Fibroblast of mammary gland (primary cell): ENCODE data around the gene SLC24A3.

ENCODE experiments used
- DNase-seq: peaks from one replicate; pipeline ENCODE4 v3.0.0-alpha.2; 2010; ENCODE audit warnings: low read depth
- H3K4me3 ChIP-seq: 2 replicates; pipeline ENCODE4 v1.5.1; 2011; ENCODE audit warnings: low read depth, mild to moderate bottlenecking, low read length, moderate library complexity; ENCODE audit not compliant: control insufficient read depth
- TF ChIP-seq, protein P1 (sequence below): conservative IDR thresholded peaks from 2 replicates; pipeline ENCODE4 v1.5.1; 2011; ENCODE audit warnings: low read depth, low read length, inconsistent platforms; ENCODE audit not compliant: control insufficient read depth, insufficient read depth

SLC24A3 gene

DNA sequence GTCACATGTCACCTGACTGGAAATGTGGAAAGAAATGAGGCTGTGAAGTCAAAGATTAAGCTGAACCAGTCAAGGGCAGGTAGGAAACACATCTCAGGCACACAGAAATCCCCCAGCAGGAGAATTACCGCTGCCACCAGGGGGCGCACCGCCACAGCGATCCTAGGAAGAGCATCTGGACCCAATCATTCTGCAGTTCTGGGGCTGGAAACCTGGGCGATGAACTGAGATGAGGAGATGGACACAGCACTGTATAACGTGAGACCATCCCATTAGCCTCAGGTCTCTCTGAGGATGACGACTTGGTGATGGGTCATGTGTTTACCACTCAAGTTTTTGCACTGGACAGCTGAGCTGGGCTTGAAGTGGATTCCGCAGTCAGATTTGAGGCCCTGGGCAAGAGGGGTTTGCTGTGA lies 6.5 kb upstream of the SLC24A3 start:
- peak; percentile 44 for DNase-seq
- H3K4me3 ChIP-seq = no peak overlapping the region
- TF ChIP-seq, protein P1, sequence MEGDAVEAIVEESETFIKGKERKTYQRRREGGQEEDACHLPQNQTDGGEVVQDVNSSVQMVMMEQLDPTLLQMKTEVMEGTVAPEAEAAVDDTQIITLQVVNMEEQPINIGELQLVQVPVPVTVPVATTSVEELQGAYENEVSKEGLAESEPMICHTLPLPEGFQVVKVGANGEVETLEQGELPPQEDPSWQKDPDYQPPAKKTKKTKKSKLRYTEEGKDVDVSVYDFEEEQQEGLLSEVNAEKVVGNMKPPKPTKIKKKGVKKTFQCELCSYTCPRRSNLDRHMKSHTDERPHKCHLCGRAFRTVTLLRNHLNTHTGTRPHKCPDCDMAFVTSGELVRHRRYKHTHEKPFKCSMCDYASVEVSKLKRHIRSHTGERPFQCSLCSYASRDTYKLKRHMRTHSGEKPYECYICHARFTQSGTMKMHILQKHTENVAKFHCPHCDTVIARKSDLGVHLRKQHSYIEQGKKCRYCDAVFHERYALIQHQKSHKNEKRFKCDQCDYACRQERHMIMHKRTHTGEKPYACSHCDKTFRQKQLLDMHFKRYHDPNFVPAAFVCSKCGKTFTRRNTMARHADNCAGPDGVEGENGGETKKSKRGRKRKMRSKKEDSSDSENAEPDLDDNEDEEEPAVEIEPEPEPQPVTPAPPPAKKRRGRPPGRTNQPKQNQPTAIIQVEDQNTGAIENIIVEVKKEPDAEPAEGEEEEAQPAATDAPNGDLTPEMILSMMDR = peak; percentile 85

- no peak overlapping the region for H3K4me3 ChIP-seq
- TF ChIP-seq, protein P1 = no peak
- DNase-seq = no peak
Measured at GRCh38 chr20:19207541-19207940, 4.9 kb upstream of the SLC24A3 start.

- TF ChIP-seq, protein P1 = no peak
- no peak overlapping the region for H3K4me3 ChIP-seq
- peak; percentile 52 for DNase-seq
Measured at GRCh38 chr20:19210391-19211155, 1.9 kb upstream of the SLC24A3 start.

- TF ChIP-seq, protein P1 = no peak
- no peak for DNase-seq
- no peak overlapping the region for H3K4me3 ChIP-seq
Measured at GRCh38 chr20:19211252-19211651, 1.2 kb upstream of the SLC24A3 start.

DNA sequence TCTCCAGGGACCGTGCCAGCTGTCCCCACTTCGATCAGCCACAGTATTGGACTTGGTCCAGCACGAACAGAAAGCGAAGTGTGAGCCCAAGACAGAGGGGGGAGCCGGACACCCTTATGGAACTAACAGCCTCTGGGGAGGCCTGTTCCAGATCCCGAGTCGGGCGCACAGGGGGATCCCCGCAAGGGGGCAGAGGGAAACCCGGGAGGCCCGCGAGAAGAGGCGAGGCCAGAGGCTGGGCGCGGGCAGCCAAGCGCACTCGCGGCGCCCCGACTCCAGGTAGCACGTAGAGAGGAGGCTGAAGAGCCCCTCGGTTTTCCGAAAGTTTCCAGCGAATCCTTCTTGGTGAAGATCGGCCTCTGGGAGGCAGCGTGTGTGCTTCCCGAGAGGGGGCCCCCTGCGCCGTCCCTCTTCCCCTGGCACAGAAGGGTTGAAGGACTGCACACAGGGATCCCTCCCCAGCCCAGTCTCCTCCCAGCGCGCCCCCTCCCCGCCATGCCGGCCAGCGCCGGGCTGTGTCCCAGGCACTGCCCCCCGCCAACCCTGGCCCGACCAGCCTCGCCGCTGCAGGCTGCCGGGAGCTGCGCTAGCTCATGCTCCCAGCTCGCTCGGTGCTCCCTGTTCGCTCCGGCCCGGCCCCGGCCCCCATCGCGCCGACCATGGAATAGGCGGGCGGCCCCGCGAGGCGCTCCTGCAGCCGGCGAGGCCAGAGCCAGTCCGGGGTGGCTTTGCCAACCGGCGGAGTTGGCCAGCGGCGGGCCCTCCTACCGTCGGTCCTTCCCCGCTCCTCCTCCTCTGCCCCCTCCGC lies 577 bp upstream of the SLC24A3 start:
- no peak for DNase-seq
- no peak overlapping the region for H3K4me3 ChIP-seq
- TF ChIP-seq, protein P1 = no peak

- peak; percentile 8 for DNase-seq
- H3K4me3 ChIP-seq = no peak overlapping the region
- TF ChIP-seq, protein P1 = peak; percentile 3
Measured at GRCh38 chr20:19212821-19213502, 520 bp downstream of the SLC24A3 start.
